LNCaP clone FGC (cell line): ENCODE measurements around the gene BARHL2.

Source experiments
- DNase-seq: peaks from one replicate; pipeline ENCODE4 v3.0.0-alpha.2; 2011; ENCODE audit warnings: low read depth
- H3K4me3 ChIP-seq: 2 replicates; pipeline ENCODE4 v1.5.1; 2011; ENCODE audit warnings: mild to moderate bottlenecking, low read depth, low read length, control low read depth
- CTCF ChIP-seq: IDR thresholded peaks from 2 replicates; pipeline ENCODE4 v1.5.1; 2012; ENCODE audit warnings: mild to moderate bottlenecking; ENCODE audit not compliant: control insufficient read depth, insufficient read depth; ENCODE audit errors: extremely low read depth

The BARHL2 gene

GRCh38 chr1:90746857-90747256 is 29.8 kb upstream of the BARHL2 start:
- no peak for DNase-seq
- H3K4me3 ChIP-seq: no peak overlapping the region
- TF ChIP-seq CTCF: no peak

- no peak for TF ChIP-seq CTCF
- no peak for DNase-seq
- H3K4me3 ChIP-seq: no peak overlapping the region
These were observed 28.9 kb upstream of the BARHL2 start for GRCh38 chr1:90745972-90746371.

GRCh38 chr1:90732136-90732535 is 15.0 kb upstream of the BARHL2 start:
- TF ChIP-seq CTCF: no peak
- DNase-seq: no peak
- H3K4me3 ChIP-seq: no peak overlapping the region

GRCh38 chr1:90731382-90732050 is 14.4 kb upstream of the BARHL2 start:
- H3K4me3 ChIP-seq: no peak overlapping the region
- no peak for DNase-seq
- no peak for TF ChIP-seq CTCF

- no peak for TF ChIP-seq CTCF
- peak overlapping the region; percentile 56 for H3K4me3 ChIP-seq
- DNase-seq: peak; percentile 11
These were observed 13.3 kb upstream of the BARHL2 start for GRCh38 chr1:90730243-90731022.

- TF ChIP-seq CTCF: no peak
- H3K4me3 ChIP-seq: peak overlapping the region; percentile 56
- DNase-seq: no peak
These were observed 12.6 kb upstream of the BARHL2 start for GRCh38 chr1:90729504-90730242.
